Mucosa of stomach (tissue), 1 donor: Measurements from ENCODE around the gene SMIM36.

Experiments
- H3K27me3 ChIP-seq: one replicate; pipeline ENCODE4 v1.7.0; 2013; ENCODE audit warnings: mild to moderate bottlenecking, low read length; ENCODE audit not compliant: control insufficient read depth, insufficient read depth
- H3K36me3 ChIP-seq: one replicate; pipeline ENCODE4 v1.7.0; 2013; ENCODE audit warnings: low read length; ENCODE audit not compliant: control insufficient read depth, insufficient read depth
- H3K4me1 ChIP-seq: one replicate; pipeline ENCODE4 v1.7.0; 2013; ENCODE audit warnings: mild to moderate bottlenecking, low read length; ENCODE audit not compliant: control insufficient read depth, insufficient read depth
- H3K4me3 ChIP-seq: one replicate; pipeline ENCODE4 v1.7.0; 2013; ENCODE audit warnings: low read length
- H3K9ac ChIP-seq: one replicate; pipeline ENCODE4 v1.7.0; 2013; ENCODE audit warnings: mild to moderate bottlenecking, low read length, moderate library complexity
- H3K9me3 ChIP-seq: one replicate; pipeline ENCODE4 v1.7.0; 2013; ENCODE audit warnings: mild to moderate bottlenecking, low read length, moderate library complexity; ENCODE audit not compliant: control insufficient read depth
- donor health status: Pancreatic carcinoma.

SMIM36 gene

DNA sequence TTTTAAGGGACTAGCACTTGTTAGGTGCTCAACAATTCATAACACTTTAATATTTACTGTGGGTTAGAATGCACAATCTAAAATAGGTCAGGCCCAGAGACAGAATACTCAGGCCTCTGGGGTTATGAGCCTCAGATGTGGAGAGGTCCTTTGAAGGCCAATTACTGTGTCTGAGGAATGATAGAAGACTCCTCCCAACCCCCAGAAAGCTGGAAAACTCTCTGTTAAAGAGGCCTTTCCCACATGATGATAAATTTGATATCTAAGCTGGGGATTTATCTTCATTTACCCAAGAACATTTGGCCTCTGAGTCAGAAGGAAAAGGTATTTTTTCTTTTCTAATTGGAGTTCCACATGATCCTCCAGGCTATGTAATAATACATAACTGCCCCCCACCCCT, 48.5 kb downstream of the SMIM36 start:
- no peaks in the 10 kb centered on the region for H3K36me3 ChIP-seq
- no peaks in the 10 kb centered on the region for H3K27me3 ChIP-seq
- H3K4me3 ChIP-seq: no peak overlapping the region
- no peaks in the 10 kb centered on the region for H3K9me3 ChIP-seq
- H3K9ac ChIP-seq: no peak overlapping the region
- H3K4me1 ChIP-seq: no peaks in the 10 kb centered on the region

DNA sequence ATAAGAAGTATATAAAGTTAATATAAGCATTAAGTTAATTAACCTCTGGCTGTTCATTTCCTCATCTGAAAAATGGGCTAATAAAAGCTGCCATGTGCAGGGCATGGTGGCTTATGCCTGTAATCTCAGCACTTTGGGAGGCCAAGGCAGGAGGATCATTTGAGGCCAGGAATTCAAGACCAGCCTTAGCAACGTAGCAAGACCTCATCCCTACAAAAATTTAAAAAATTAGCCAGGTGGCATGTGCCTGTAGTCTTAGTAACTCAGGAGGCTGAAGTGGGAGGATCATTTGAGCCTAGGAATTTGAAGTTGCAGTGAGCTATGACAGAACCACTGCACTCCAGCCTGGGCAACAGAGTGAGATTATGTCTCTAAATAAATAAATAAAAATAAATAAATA, 49.0 kb downstream of the SMIM36 start:
- H3K4me3 ChIP-seq: no peak overlapping the region
- no peaks in the 10 kb centered on the region for H3K4me1 ChIP-seq
- no peaks in the 10 kb centered on the region for H3K9me3 ChIP-seq
- no peak overlapping the region for H3K9ac ChIP-seq
- H3K27me3 ChIP-seq: no peaks in the 10 kb centered on the region
- H3K36me3 ChIP-seq: no peaks in the 10 kb centered on the region

DNA sequence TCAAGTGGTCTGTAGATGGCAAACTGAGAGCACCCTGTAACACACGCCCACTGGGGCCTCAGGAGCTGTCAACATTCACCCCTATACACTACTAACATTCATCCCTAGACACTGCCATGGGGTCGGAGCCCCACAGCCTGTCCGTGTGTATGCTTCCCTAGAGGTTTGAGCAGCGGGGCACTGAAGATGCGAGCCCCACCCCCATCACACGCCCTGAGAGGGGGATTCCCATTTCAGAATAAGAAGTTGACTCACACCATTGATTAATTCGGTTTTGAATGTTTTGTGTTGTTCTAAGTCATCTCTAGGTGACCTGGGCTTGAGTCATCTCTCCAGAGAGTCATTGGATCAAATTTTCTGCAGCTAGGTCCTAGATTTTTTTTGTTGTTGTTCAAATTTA, 52.3 kb downstream of the SMIM36 start:
- Histone ChIP-seq H3K36me3 (no peaks in the 10 kb centered on the region), H3K9me3 (no peaks in the 10 kb centered on the region), H3K27me3 (no peaks in the 10 kb centered on the region), H3K4me1 (no peaks in the 10 kb centered on the region), H3K9ac (no peak overlapping the region), H3K4me3 (no peak overlapping the region)

GRCh38 chr17:55458287-55458900, 52.9 kb downstream of the SMIM36 start:
- Histone ChIP-seq H3K4me3 (no peak overlapping the region), H3K9ac (no peak overlapping the region), H3K4me1 (no peaks in the 10 kb centered on the region)

GRCh38 chr17:55456307-55457240, 54.7 kb downstream of the SMIM36 start:
- no peak overlapping the region for H3K9ac ChIP-seq
- no peaks in the 10 kb centered on the region for H3K27me3 ChIP-seq
- H3K4me3 ChIP-seq: no peak overlapping the region
- H3K36me3 ChIP-seq: no peaks in the 10 kb centered on the region
- H3K9me3 ChIP-seq: no peaks in the 10 kb centered on the region
- peaks cover 7% of the 10 kb centered on the region for H3K4me1 ChIP-seq

More at GRCh38 chr17:55458287-55458900, 52.9 kb downstream of the SMIM36 start:
- Histone ChIP-seq H3K27me3 (no peaks in the 10 kb centered on the region), H3K9me3 (no peaks in the 10 kb centered on the region), H3K36me3 (no peaks in the 10 kb centered on the region)

DNA sequence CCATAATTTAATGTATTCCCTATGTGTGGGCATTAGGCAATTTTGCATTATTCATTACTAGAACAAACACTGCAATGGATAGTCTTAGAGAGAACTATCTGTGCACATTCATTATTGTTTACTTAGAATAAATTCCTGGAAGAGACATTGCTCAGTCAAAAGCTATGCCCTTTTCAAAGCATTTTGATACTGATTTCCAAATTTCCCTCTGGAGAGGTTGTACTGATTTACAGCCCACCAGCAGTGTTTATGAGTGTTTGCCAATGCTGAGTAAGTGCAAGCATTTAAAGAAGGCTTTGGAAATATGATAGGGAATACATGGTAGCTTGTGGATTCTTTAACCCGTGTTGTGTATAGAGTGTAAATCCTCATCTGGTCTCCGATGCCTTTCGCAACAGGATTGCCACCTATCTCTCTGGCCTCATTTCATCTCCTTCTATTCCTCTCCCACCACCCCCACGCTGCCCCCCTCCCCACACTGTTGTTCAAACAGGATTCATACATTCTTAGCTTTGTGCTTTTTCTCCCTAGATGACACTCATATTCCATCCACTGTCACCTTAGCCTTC, 56.3 kb downstream of the SMIM36 start:
- H3K27me3 ChIP-seq: no peaks in the 10 kb centered on the region
- H3K9me3 ChIP-seq: no peaks in the 10 kb centered on the region
- no peak overlapping the region for H3K9ac ChIP-seq
- H3K4me3 ChIP-seq: no peak overlapping the region
- no peaks in the 10 kb centered on the region for H3K36me3 ChIP-seq
- peaks cover 15% of the 10 kb centered on the region for H3K4me1 ChIP-seq

DNA sequence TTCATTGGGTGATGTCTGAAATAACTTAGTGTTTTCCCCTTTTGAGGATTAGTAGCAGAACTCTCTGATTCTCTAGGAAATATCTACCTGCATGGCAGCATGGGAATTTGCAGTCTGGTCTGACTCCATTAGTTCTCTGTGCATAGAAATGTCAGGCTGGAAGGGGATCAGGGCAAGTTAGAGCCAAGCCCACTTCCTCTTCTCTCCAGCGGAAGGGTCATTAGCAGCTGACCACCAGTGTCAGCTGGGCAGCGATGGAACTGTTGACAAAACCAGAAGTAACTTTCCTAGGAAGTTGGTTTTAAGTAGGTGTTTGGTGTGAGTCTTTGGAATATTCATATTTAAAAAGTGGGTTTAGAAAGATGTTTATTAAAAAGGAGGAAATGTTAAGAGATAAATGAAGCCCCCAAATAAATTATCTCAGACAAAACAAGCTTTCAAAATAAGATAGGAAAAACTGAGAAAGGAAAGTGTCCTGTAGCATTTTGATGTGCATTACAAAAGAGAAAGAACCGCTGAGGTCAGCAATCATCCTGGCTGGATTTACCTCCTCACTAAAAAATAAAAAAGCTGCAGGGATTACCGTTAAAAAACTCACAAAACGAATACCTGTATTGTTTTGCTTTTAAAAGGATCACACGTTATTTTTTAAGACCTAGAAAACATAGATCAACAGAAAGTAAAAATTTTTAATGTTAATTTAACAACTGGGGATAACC, 57.3 kb downstream of the SMIM36 start:
- H3K36me3 ChIP-seq: no peaks in the 10 kb centered on the region
- peaks cover 16% of the 10 kb centered on the region for H3K4me1 ChIP-seq
- H3K9me3 ChIP-seq: no peaks in the 10 kb centered on the region
- H3K27me3 ChIP-seq: no peaks in the 10 kb centered on the region
- no peak overlapping the region for H3K4me3 ChIP-seq
- no peak overlapping the region for H3K9ac ChIP-seq

- peaks cover 16% of the 10 kb centered on the region for H3K4me1 ChIP-seq
- no peaks in the 10 kb centered on the region for H3K36me3 ChIP-seq
- no peaks in the 10 kb centered on the region for H3K9me3 ChIP-seq
- no peak overlapping the region for H3K9ac ChIP-seq
- H3K4me3 ChIP-seq: no peak overlapping the region
- H3K27me3 ChIP-seq: no peaks in the 10 kb centered on the region
Measured at GRCh38 chr17:55452139-55452790, 59.0 kb downstream of the SMIM36 start.

DNA sequence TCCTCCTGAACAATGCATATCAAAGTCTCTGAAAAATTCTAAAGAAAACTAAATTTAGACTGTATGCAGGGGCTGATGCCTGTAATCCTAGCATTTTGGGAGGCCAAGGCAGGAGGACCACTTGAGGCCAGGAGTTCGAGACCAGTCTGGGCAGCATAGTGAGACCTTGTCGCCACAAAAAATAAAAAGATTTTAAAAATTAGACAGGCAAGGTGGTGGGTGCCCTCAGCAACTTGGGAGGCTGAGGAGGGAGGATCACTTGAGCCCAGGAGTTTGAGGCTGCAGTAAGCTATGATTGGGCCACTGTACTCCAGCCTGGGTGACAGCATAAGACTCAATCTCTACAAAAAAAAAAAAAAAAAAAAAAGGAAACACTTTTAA, 59.5 kb downstream of the SMIM36 start:
- no peaks in the 10 kb centered on the region for H3K36me3 ChIP-seq
- H3K27me3 ChIP-seq: no peaks in the 10 kb centered on the region
- H3K4me3 ChIP-seq: no peak overlapping the region
- peaks cover 16% of the 10 kb centered on the region for H3K4me1 ChIP-seq
- no peak overlapping the region for H3K9ac ChIP-seq
- H3K9me3 ChIP-seq: no peaks in the 10 kb centered on the region

GRCh38 chr17:55451203-55451641, 60.0 kb downstream of the SMIM36 start:
- H3K4me3 ChIP-seq: no peak overlapping the region
- no peaks in the 10 kb centered on the region for H3K36me3 ChIP-seq
- no peaks in the 10 kb centered on the region for H3K9me3 ChIP-seq
- H3K4me1 ChIP-seq: peaks cover 16% of the 10 kb centered on the region
- H3K27me3 ChIP-seq: no peaks in the 10 kb centered on the region
- H3K9ac ChIP-seq: no peak overlapping the region

GRCh38 chr17:55450232-55450825, 60.9 kb downstream of the SMIM36 start:
- no peaks in the 10 kb centered on the region for H3K9me3 ChIP-seq
- no peak overlapping the region for H3K9ac ChIP-seq
- no peak overlapping the region for H3K4me3 ChIP-seq
- no peaks in the 10 kb centered on the region for H3K27me3 ChIP-seq
- no peaks in the 10 kb centered on the region for H3K36me3 ChIP-seq
- peaks cover 16% of the 10 kb centered on the region for H3K4me1 ChIP-seq
